Upper lobe of right lung (tissue), 1 donor: ENCODE results near the gene PRKRIP1. TPM values are rescaled to one million over a fixed set of nuclear protein-coding genes. Genes with fewer than 3 reads are reported as not detected.
"Not testable (repeated sequence)": the region's sequence is repeated elsewhere in the genome, so short reads cannot be mapped to it uniquely, and the experiment has no call there.

ENCODE experiments used
- ATAC-seq: fragments of 200-7000 bp; cut with Tn5 transposase; one replicate; pipeline ENCODE4 v1.9.1; 2020; ENCODE audit warnings: mild to moderate bottlenecking, moderate library complexity
- DNase-seq: peaks from one replicate; pipeline ENCODE4 v3.0.0-alpha.2; 2020
- H3K27ac ChIP-seq: fragments of 200-600 bp; one replicate; pipeline ENCODE4 v1.8.0; 2022
- H3K27me3 ChIP-seq: fragments of 200-600 bp; one replicate; pipeline ENCODE4 v1.8.0; 2022; ENCODE audit warnings: mild to moderate bottlenecking
- H3K36me3 ChIP-seq: fragments of 200-600 bp; one replicate; pipeline ENCODE4 v1.8.0; 2022
- H3K4me1 ChIP-seq: fragments of 200-600 bp; one replicate; pipeline ENCODE4 v1.8.0; 2022
- H3K4me3 ChIP-seq: fragments of 200-600 bp; one replicate; pipeline ENCODE4 v1.8.0; 2022; ENCODE audit warnings: mild to moderate bottlenecking
- H3K9me3 ChIP-seq: fragments of 200-600 bp; one replicate; pipeline ENCODE4 v1.8.0; 2022
- intact Hi-C: fragments of 100-400 bp; cut with DNase I; formaldehyde crosslinking; loops from one replicate; pipeline ENCODE4 v1.11.0; 2022
- total RNA-seq: library from RNA; stranded (reverse); fragmentation: NEBNext Ultra II Directional; extraction: Animal tissue kit (Norgen Biotek cat#: 25700); gene quantifications from one replicate; pipeline ENCODE4 v1.2.1, GENCODE V29; 2021
- TF ChIP-seq, protein P1 (sequence below): fragments of 200-600 bp; IDR thresholded peaks from one replicate; pipeline ENCODE4 v1.8.0; 2022; ENCODE audit warnings: antibody characterized with exemption
- donor health status: DM: no; HTN: yes; CAD: no; lungs with severe emphysema.

PRKRIP1 gene
- total RNA-seq, 1 donor from 2014 or later: 21.9 TPM

DNA sequence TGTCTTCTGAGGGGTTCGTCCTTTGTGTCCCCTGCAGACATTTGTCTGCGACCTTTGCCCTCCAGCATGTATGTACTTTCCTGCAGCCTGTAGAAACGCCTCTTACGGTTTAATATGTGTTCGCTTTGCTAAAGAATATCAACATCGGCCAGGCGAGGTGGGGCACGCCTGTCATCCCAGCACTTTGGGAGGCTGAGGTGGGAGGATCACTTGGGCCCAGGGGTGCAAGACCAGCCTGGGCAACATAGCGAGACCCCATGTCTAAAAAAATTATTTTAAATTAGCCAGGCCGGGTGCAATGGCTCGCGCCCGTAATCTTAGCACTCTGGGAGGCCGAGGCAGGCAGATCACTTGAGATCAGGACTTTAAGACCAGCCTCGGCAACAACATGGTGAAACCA lies 53.0 kb downstream of the PRKRIP1 start:
- Histone ChIP-seq H3K4me1 (no peaks in the 10 kb centered on the region), H3K4me3 (no peak overlapping the region), H3K36me3 (no peaks in the 10 kb centered on the region), H3K9me3 (no peaks in the 10 kb centered on the region), H3K27me3 (no peaks in the 10 kb centered on the region), H3K27ac (no peak overlapping the region)
- TF ChIP-seq, protein P1, sequence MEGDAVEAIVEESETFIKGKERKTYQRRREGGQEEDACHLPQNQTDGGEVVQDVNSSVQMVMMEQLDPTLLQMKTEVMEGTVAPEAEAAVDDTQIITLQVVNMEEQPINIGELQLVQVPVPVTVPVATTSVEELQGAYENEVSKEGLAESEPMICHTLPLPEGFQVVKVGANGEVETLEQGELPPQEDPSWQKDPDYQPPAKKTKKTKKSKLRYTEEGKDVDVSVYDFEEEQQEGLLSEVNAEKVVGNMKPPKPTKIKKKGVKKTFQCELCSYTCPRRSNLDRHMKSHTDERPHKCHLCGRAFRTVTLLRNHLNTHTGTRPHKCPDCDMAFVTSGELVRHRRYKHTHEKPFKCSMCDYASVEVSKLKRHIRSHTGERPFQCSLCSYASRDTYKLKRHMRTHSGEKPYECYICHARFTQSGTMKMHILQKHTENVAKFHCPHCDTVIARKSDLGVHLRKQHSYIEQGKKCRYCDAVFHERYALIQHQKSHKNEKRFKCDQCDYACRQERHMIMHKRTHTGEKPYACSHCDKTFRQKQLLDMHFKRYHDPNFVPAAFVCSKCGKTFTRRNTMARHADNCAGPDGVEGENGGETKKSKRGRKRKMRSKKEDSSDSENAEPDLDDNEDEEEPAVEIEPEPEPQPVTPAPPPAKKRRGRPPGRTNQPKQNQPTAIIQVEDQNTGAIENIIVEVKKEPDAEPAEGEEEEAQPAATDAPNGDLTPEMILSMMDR: no peak
- intact Hi-C loops: no loop called here
- no peak for ATAC-seq
- DNase-seq: no peak

DNA sequence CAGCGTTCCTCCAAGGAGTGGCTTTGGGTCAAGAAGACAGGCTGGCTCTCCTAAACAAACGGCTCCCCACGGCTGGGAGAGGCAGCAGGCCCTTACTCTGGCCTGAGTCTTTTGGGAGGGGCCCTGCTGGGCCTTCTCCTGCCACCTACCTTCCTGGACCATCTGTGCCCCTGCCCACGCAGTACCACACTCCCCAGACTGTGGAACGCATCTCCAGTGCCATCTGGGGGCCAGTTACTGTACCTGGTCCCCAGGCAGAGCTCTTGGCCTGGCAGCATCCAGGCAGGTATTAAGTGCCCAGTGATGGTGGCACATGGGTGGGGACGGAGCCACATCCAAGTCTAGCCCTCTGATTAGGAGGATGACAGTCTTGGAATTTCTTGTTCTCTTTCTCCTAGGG lies 54.1 kb downstream of the PRKRIP1 start:
- TF ChIP-seq, protein P1: peak; percentile 27
- no peaks in the 10 kb centered on the region for H3K4me1 ChIP-seq
- no peaks in the 10 kb centered on the region for H3K27me3 ChIP-seq
- H3K36me3 ChIP-seq: no peaks in the 10 kb centered on the region
- ATAC-seq (peak; percentile 50), DNase-seq (no peak)
- no peak overlapping the region for H3K27ac ChIP-seq
- intact Hi-C loops: no loop called here
- no peaks in the 10 kb centered on the region for H3K9me3 ChIP-seq
- no peak overlapping the region for H3K4me3 ChIP-seq

DNA sequence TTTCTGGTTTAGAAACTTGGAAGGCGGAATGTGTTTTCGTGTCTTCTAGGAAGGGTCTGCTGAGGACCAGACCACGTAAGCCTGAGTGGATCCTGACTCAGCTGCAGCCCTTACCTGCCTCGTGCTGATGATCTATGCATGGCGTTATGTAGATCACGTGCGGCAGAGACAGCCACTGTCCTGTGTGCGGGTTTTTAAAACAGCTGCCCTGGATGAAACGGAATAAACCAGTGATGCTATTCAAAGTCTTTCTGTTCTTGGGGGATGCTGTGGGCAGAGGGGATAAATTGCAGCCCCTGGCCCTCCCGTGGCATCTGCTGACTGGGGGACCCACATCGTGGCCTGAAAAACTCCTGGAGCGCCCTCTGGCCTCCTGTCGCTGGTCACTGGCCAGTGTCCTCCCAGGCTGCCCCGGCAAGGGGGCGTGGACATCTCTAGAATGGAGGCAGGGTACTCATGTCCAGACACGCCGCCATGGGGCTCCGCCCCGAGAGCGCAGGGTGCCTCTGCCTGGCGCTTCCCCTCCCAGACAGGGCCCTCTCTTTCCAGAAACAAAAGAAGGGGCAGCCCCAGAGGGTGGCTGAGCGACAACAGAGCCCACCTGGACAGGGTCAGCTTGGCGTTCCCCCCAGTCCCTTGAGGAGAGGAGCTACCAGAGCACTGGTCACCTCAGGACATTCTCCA lies 55.4 kb downstream of the PRKRIP1 start:
- peak; percentile 15 for ATAC-seq
- no peak overlapping the region for H3K27ac ChIP-seq

DNA sequence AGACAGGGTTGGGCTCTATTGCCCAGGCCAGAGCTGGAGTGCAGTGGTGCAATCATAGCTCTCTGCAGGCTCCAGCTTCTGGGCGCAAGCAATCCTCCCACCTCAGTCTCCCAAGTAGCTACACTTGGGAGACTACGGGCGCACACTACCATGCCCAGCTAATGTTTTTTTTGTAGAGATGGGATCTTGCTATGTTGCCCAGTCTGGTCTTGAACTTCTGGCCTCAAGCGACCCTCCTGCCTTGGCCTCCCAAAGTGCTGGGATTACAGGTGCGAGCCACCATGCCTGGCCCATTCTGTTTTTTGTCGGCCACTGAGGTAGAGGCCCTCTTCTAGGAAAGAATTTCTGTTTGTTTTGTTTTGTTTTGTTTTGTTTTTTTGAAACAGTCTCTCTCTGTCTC lies 56.3 kb downstream of the PRKRIP1 start:
- H3K4me1 ChIP-seq: no peaks in the 10 kb centered on the region
- H3K27me3 ChIP-seq: no peaks in the 10 kb centered on the region
- DNase-seq: no peak
- TF ChIP-seq, protein P1: no peak
- no peaks in the 10 kb centered on the region for H3K9me3 ChIP-seq
- no peak overlapping the region for H3K4me3 ChIP-seq
- no peak for ATAC-seq
- peaks cover 12% of the 10 kb centered on the region for H3K36me3 ChIP-seq
- no peak overlapping the region for H3K27ac ChIP-seq
- intact Hi-C loops: no loop called here

More for the DNA sequence above, 55.4 kb downstream of the PRKRIP1 start:
- TF ChIP-seq, protein P1: no peak
- no peak overlapping the region for H3K4me3 ChIP-seq
- H3K36me3 ChIP-seq: peaks cover 3% of the 10 kb centered on the region
- no peaks in the 10 kb centered on the region for H3K4me1 ChIP-seq
- intact Hi-C loops: no loop called here
- no peaks in the 10 kb centered on the region for H3K9me3 ChIP-seq
- no peaks in the 10 kb centered on the region for H3K27me3 ChIP-seq
- DNase-seq: no peak

DNA sequence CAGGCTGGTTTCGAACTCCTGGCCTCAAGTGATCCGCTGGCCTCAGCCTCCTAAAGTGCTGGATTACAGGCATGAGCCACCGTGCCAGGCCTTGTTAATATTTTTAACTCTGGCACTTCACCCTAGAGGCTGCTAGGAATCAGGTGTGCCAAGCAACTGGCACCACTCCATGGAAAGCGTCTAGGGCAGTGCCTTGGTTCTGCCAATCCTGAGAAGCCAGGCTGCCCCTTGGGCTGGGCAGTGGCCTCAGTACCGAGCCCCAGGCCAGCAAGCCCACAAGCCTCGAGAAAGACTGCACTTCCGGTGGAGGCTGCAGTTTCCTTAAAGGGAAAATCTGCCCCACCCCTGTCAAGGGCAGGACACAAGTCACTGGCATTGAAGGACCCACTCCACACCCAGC lies 57.2 kb downstream of the PRKRIP1 start:
- no peaks in the 10 kb centered on the region for H3K4me1 ChIP-seq
- no peak overlapping the region for H3K4me3 ChIP-seq
- no peaks in the 10 kb centered on the region for H3K27me3 ChIP-seq
- ATAC-seq (peak; percentile 47), DNase-seq (no peak)
- no peak overlapping the region for H3K27ac ChIP-seq
- intact Hi-C loops: no loop called here
- no peaks in the 10 kb centered on the region for H3K9me3 ChIP-seq
- peaks cover 21% of the 10 kb centered on the region for H3K36me3 ChIP-seq
- TF ChIP-seq, protein P1: no peak

DNA sequence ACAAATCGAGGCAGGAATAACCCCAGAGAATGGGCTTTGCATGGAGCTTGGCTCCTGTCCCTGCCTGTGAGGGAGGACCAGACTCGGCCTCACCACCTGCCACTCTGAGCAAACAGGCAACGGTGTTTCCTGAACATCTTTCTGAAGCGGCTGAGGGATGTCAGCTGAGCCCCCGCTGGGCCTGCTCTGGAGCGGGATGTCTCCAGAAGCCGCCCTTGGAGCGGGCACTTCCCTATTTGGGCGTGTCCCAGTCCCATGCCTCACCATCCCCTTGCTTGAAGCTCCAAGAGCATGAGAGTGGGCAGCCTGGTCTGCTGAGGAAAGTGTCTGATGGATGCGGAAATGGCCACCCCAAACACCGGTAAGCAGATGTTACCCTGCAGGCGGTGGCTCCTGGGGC lies 58.3 kb downstream of the PRKRIP1 start:
- Histone ChIP-seq H3K36me3 (peaks cover 32% of the 10 kb centered on the region), H3K4me1 (no peaks in the 10 kb centered on the region), H3K27me3 (no peaks in the 10 kb centered on the region), H3K4me3 (no peak overlapping the region), H3K9me3 (no peaks in the 10 kb centered on the region), H3K27ac (no peak overlapping the region)
- TF ChIP-seq, protein P1: no peak
- ATAC-seq (peak; percentile 40), DNase-seq (no peak)
- intact Hi-C loops: no loop called here

DNA sequence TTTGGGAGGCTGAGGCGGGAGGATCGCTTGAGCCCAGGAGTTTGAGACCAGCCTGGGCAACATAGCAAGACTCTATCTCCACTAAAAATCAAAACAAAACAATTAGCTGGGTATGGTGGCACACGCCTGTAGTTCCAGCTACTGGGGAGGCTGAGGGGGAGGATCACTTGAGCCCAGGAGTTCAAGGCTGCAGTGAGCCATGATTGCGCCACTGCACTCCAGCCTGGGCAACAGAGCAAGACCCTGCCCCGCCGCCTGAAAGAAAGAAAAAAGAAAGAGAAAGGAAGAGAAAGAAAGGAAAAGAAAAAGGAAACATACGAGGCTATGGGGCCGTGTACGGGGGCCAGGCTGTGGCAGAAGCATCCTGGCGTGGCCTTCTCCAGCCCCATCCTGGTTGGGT lies 58.8 kb downstream of the PRKRIP1 start:
- intact Hi-C loops: not testable (repeated sequence)

More for the DNA sequence above, 58.8 kb downstream of the PRKRIP1 start:
- not testable (repeated sequence) for H3K4me1 ChIP-seq, H3K27ac ChIP-seq, ATAC-seq, H3K9me3 ChIP-seq, DNase-seq, H3K27me3 ChIP-seq, H3K4me3 ChIP-seq
- peaks cover 33% of the 10 kb centered on the region for H3K36me3 ChIP-seq
